ENCODE data around the gene CSMD2.
A peak's percentile ranks its signal among the peaks of the same experiment; 100 is the strongest.

Gene CSMD2

GRCh38 chr1:33633019-33633801 lies 531.8 kb downstream of the CSMD2 start:
- peaks cover 81% of the 10 kb centered on the region for H3K27me3 ChIP-seq (ENCODE audit: insufficient read depth, low read depth, severe bottlenecking)
- peak; percentile 90 for DNase-seq
- H3K27ac ChIP-seq: no peak overlapping the region
- no peaks in the 10 kb centered on the region for H3K36me3 ChIP-seq
- H3K9me3 ChIP-seq (ENCODE audit: severe bottlenecking): no peaks in the 10 kb centered on the region
- 0 out of 2 replicates have a peak overlapping the region, but pooled peaks have one; percentile 13 for H3K4me3 ChIP-seq (ENCODE audit: low read depth, low read length)
- peak; percentile 99 for TF ChIP-seq CTCF (IDR thresholded peaks at IDR 0.05; ENCODE audit: low read depth, low read length)

- no peaks in the 10 kb centered on the region for H3K9me3 ChIP-seq (ENCODE audit: severe bottlenecking)
- H3K27me3 ChIP-seq (ENCODE audit: insufficient read depth, low read depth, severe bottlenecking): peaks cover 83% of the 10 kb centered on the region
- no peak overlapping the region for H3K4me3 ChIP-seq (ENCODE audit: low read depth, low read length)
- DNase-seq: no peak
- no peak for TF ChIP-seq CTCF (IDR thresholded peaks at IDR 0.05; ENCODE audit: low read depth, low read length)
- H3K36me3 ChIP-seq: no peaks in the 10 kb centered on the region
- no peak overlapping the region for H3K27ac ChIP-seq
Measured at GRCh38 chr1:33630686-33631085, 534.3 kb downstream of the CSMD2 start.

DNA sequence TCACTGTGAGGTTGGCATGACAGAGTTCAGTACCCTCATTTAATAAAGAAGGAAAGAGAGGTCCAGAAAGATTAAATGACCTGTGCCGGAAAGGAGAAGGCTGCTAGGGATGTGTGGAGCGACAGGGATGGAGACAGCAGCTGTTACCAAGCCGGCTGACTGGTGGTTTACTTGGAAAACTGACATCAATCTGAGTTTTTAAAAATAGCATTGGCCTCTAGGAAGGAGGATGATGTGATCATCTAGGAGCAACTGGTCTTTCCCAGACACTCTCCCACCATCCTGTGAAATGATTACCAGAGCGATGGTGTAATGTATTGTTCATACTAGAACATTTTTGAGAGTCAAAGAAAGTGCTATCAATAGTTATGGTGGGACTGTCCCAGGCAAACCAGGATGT lies 538.2 kb downstream of the CSMD2 start:
- H3K36me3 ChIP-seq: no peaks in the 10 kb centered on the region
- DNase-seq: no peak
- no peak overlapping the region for H3K27ac ChIP-seq
- no peak for TF ChIP-seq CTCF (IDR thresholded peaks at IDR 0.05; ENCODE audit: low read depth, low read length)
- peaks cover 94% of the 10 kb centered on the region for H3K27me3 ChIP-seq (ENCODE audit: insufficient read depth, low read depth, severe bottlenecking)
- H3K4me3 ChIP-seq (ENCODE audit: low read depth, low read length): no peak overlapping the region
- no peaks in the 10 kb centered on the region for H3K9me3 ChIP-seq (ENCODE audit: severe bottlenecking)

- Histone ChIP-seq H3K27me3 (ENCODE audit: insufficient read depth, low read depth, severe bottlenecking) (peaks cover 95% of the 10 kb centered on the region), H3K27ac (no peak overlapping the region), H3K4me3 (ENCODE audit: low read depth, low read length) (no peak overlapping the region), H3K36me3 (no peaks in the 10 kb centered on the region), H3K9me3 (ENCODE audit: severe bottlenecking) (no peaks in the 10 kb centered on the region)
- peak; percentile 36 for DNase-seq
- TF ChIP-seq CTCF (IDR thresholded peaks at IDR 0.05; ENCODE audit: low read depth, low read length): peak; percentile 89
Measured at GRCh38 chr1:33624991-33625870, 539.8 kb downstream of the CSMD2 start.

DNA sequence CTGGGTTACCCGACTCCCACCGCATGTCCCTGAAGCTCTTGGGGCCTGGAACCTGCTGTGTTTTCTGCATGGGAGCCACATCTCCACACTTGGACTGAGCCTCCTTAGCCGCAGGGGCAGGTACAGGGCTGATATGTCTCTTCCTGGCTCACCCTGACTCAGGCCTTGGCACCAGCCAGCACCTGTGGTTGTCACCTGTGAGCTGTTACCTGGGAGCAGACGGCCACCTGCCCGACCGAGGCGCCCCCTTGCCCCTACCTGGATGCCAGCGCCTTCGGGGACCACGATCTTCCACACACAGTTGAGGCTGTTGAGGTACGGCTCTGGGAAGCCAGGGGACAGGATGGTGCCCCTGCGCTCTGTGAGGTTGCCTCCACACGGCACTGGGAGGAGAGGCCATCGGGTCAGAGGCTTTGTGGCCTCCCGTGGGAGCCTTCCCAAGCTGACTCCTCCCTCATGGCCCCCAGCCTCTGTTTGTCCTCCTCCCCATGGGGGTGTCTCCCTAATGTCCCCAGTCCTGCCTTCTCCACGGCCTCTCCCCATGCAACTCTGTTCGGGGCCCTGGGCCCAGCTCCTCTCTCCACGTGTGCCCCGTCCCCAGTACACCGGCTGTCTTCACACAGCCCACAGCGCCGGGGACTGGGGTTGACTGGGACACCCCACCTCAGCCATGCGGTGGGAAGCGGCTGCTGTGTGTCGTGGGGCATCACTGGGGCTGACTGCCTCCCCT lies 540.6 kb downstream of the CSMD2 start:
- Histone ChIP-seq H3K4me3 (ENCODE audit: low read depth, low read length) (no peak overlapping the region), H3K9me3 (ENCODE audit: severe bottlenecking) (no peaks in the 10 kb centered on the region), H3K36me3 (no peaks in the 10 kb centered on the region), H3K27ac (no peak overlapping the region), H3K27me3 (ENCODE audit: insufficient read depth, low read depth, severe bottlenecking) (peaks cover 95% of the 10 kb centered on the region)
- DNase-seq: no peak
- no peak for TF ChIP-seq CTCF (IDR thresholded peaks at IDR 0.05; ENCODE audit: low read depth, low read length)

All from WERI-Rb-1 (cell line).